GM20431 (cell line): ENCODE measurements around the gene ATF6.

Experiments
- in situ Hi-C: fragments of 300-500 bp; cut with MseI, MboI; formaldehyde crosslinking; loops from one replicate; pipeline ENCODE4 v1.15.0; 2020; ENCODE audit warnings: low sequenced_read_pairs; ENCODE audit not compliant: unreplicated experiment

Gene ATF6

GRCh38 chr1:161766102-161766981 lies at the start of gene ATF6:
ATF6 (plus strand) TSS chr1:161766320; CDS start chr1:161766361, 41 bp downstream.
- in situ Hi-C loops, result no loop called here

- in situ Hi-C loops, result no loop called here
Observed at GRCh38 chr1:161718559-161719324, 47.4 kb upstream of the ATF6 start.

DNA sequence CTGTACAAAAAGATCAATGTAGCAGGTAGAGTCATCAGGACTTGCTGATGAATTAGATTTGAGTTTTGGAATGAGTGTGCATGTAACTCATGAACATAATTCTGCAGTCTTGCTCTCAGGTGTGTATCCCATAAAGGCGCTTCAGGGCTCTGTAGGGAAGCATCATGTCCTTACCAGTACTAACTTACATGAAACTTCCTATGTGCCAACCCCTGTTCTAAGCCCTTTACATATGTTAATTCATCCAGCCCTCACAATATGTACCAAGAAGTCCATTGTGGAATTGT lies 46.9 kb upstream of the ATF6 start:
- in situ Hi-C loops, result no loop called here

DNA sequence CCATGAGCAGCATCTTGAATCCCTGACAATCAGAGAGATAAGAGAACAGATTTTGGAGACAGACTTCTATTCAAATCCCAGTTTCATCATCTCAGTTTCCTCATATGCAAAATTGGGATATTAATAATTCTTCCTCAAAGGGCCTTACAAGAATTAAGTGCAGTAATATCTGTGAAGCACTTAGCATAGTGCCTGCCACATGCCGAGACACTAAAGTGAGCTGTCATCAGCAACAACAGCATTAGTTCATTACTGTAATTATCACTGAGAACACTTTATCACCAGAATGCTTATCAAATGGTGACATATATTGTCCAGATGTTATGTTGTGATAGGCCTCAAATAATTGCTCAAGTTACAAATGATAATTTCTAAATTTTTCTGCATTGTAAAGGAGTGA lies 45.7 kb upstream of the ATF6 start:
- in situ Hi-C loops, result no loop called here

GRCh38 chr1:161720956-161721737 lies 45.0 kb upstream of the ATF6 start, which contains the start of gene FCRLB:
FCRLB (plus strand) TSS chr1:161721544; CDS start chr1:161722673, 1,129 bp downstream.
- in situ Hi-C loops, result no loop called here

DNA sequence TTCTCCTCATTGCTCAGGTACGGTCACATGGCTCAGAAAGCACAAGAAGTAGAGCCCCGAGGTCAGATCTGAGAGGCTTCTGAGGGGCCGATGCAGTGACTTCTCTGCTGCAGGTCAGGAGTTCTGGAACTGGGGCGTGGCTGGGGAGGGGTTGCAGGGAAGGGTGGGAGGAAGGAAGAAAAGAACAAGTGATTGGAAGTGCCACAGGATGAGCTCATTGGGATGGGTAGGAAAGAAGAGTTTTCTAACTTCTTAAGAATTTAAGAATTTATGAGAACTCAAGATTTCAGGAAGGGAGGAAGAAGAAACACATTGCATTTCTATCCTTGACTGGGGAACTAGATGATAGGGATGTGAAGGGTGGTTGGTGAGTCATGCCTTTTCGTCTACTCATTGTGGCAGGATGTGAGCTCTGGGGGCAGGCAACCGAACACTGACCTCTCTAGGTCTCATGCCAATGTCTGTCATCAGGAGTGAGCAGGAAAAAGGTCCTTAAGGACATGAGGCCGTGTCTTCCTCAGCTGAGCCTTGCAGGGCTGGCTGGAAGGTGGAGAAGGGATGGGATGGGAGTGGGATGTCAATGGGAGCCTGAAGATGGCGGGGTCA lies 44.3 kb upstream of the ATF6 start:
- in situ Hi-C loops, result no loop called here

DNA sequence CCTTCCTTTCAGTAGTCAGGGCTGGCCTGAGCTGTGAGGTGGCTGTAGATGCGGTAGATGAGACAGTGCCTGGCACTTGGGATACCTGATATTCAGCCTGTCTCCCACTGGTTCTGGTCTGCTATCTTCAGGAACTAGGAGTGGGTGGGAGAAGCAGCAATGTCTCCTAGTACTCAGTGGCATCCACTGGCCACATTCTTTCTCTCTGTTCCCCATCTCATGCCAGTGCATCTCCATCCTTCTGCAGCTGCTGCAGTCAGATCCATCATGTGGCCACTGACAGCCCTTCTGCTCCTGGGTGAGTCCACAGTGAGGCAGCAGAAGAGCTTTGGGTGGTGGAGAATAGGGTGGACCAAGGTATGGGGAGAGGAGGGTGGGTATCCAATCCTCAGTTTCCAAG lies 43.7 kb upstream of the ATF6 start:
- in situ Hi-C loops, result no loop called here

- in situ Hi-C loops, result no loop called here
Observed at GRCh38 chr1:161723459-161724141, 42.5 kb upstream of the ATF6 start.

DNA sequence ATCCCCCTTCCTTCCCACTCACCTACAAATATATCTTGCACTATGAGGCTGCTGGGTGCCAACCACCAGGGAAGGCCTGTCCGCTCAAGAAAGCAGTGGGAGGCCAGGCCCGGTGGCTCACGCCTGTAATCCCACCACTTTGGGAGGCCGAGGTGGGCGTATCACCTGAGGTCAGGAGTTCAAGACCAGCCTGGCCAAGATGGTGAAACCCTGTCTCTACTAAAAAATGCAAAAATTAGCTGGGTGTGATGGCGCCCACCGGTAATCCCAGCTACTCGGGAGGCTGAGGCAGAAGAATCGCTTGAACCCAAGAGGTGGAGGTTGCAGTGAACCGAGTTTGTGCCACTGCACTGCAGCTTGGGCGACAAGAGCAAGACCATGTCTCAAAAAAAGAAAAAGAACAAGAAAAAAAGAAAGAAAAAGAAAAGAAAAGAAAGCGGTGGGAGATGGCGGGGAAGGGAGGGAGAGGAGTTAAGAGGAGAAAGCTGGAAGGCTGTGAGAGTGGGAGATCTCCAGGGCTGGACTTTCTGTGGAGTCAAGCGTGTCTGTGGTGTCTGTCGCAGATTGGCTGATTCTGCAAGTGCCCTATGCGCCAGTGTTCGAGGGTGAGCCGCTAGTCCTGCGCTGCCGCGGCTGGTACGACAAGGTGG lies 40.7 kb upstream of the ATF6 start:
- in situ Hi-C loops, result loop anchor here (25.0 kb wide), 1 partner anchor 88 kb away; the partner anchor contains the start of gene FCGR3B

- in situ Hi-C loops, result loop anchor here (25.0 kb wide), 1 partner anchor 89 kb away; the partner anchor contains the start of gene FCGR3B
Observed at GRCh38 chr1:161725908-161726472, 40.1 kb upstream of the ATF6 start.

DNA sequence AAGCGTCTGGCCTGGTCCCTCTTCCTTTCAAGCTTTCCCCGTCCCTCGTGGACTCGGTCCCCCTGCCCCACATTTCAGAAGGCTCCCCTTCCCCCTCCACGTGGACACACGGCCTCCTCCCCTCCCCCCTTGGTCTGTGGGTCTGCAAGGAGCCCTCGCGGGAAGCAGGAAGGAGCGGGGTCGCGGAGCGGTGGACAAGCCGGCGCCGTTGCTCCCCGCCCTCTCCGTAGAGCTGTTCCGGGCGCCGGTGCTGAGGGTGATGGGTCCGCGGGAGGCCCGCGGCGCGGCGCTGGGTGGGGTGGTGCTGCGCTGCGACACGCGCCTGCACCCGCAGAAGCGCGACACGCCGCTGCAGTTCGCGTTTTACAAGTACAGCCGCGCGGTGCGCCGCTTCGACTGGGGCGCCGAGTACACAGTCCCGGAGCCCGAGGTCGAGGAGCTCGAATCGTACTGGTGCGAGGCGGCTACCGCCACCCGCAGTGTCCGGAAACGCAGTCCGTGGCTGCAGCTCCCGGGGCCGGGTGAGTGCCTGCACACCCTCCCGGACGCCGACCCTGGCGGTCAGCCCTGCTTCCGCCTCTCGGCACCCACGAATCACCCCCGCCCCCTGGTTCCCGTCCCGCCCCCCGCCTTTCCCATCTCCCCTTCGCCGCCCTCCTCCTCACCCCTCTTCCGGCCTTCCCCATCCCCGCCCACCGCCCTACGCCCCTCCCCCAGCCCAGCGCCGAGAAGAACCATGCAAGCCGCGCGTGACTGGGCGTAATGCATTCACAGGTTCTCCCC lies 39.5 kb upstream of the ATF6 start:
- in situ Hi-C loops, result loop anchor here (25.0 kb wide), 1 partner anchor 89 kb away; the partner anchor contains the start of gene FCGR3B

GRCh38 chr1:161727256-161727924 lies 38.7 kb upstream of the ATF6 start:
- in situ Hi-C loops, result loop anchor here (25.0 kb wide), 1 partner anchor 90 kb away; the partner anchor contains the start of gene FCGR3B

GRCh38 chr1:161728376-161729226 lies 37.5 kb upstream of the ATF6 start:
- in situ Hi-C loops, result loop anchor here (25.0 kb wide), 1 partner anchor 91 kb away; the partner anchor contains the start of gene FCGR3B

DNA sequence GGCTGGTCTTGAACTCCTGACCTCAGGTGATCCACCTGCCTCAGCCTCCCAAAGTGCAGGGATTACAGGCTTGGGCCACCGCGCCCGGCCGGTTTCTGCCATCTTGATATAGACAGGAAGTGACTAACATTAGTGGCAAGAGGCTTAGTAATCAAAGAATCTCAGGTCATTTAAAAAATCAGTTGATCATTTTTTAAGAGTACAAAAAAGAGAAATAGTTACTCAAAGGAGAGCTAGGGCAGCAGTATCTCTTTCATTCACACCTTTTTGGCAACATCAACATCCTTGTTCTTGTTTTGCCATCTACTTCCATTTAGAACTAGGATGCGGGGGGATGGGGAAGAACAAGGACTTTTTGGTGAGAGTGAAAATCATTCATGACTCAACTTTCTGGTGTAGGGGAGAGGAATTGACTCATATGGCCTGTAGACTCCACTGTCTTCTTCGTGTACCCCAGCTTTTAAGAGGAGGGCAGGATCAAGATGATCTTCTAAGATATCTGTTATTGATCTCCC lies 36.0 kb upstream of the ATF6 start:
- in situ Hi-C loops, result loop anchor here (25.0 kb wide), 1 partner anchor 93 kb away; the partner anchor contains the start of gene FCGR3B

GRCh38 chr1:161731241-161731640 lies 34.9 kb upstream of the ATF6 start:
- in situ Hi-C loops, result loop anchor here (25.0 kb wide), 1 partner anchor 94 kb away; the partner anchor contains the start of gene FCGR3B
